ENCODE data around the gene FZD4. TPM values are rescaled to one million over a fixed set of nuclear protein-coding genes. Genes with fewer than 3 reads are reported as not detected.
"Not testable (repeated sequence)": the region's sequence is repeated elsewhere in the genome, so short reads cannot be mapped to it uniquely, and the experiment has no call there.

Gene FZD4
- total and polyA plus RNA-seq, 9 donors: 14.0 to 53.5 (median 23.3) TPM

DNA sequence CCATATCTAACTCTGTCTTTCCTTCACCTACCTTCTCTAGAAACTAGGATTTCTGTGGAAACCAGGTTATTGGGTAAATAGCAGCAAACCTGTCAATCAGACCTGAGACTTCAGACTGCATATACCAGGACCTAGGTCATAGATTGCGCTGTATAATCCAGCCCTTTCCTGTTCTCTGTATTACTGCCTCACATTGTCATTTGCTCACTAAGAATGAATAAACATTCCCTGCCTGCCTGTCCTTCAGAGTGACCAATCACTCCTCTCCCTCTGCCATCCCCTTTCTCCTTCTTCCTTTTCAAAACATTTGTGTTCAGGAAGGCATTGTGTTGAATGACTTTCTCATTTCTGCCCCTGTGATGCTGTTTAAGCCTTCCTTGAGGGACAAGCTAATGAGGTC lies 14.1 kb upstream of the FZD4 start:
- no peaks in the 10 kb centered on the region for H3K9me3 ChIP-seq
- no peaks in the 10 kb centered on the region for H3K4me1 ChIP-seq (ENCODE audit: insufficient read depth)
- intact Hi-C loops (cut with DNase I): no loop called here
- no peak for DNase-seq
- H3K27me3 ChIP-seq: no peaks in the 10 kb centered on the region
- no peak overlapping the region for H3K27ac ChIP-seq
- no peak overlapping the region for H3K4me3 ChIP-seq
- TF ChIP-seq EP300 (IDR thresholded peaks at IDR 0.05): no peak
- TF ChIP-seq, protein P1, sequence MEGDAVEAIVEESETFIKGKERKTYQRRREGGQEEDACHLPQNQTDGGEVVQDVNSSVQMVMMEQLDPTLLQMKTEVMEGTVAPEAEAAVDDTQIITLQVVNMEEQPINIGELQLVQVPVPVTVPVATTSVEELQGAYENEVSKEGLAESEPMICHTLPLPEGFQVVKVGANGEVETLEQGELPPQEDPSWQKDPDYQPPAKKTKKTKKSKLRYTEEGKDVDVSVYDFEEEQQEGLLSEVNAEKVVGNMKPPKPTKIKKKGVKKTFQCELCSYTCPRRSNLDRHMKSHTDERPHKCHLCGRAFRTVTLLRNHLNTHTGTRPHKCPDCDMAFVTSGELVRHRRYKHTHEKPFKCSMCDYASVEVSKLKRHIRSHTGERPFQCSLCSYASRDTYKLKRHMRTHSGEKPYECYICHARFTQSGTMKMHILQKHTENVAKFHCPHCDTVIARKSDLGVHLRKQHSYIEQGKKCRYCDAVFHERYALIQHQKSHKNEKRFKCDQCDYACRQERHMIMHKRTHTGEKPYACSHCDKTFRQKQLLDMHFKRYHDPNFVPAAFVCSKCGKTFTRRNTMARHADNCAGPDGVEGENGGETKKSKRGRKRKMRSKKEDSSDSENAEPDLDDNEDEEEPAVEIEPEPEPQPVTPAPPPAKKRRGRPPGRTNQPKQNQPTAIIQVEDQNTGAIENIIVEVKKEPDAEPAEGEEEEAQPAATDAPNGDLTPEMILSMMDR (IDR thresholded peaks at IDR 0.05): no peak
- no peak for TF ChIP-seq POLR2A (IDR thresholded peaks at IDR 0.05)
- 93 to 97% (median 95%) methylated on average over 1 of the region's 1 CpG for WGBS, 3 donors
- H3K36me3 ChIP-seq: no peaks in the 10 kb centered on the region

- H3K36me3 ChIP-seq; H3K4me1 ChIP-seq (ENCODE audit: insufficient read depth); intact Hi-C loops (cut with DNase I); H3K27me3 ChIP-seq; H3K9me3 ChIP-seq; H3K27ac ChIP-seq; H3K4me3 ChIP-seq; DNase-seq: not testable (repeated sequence)
- 92 to 96% (median 94%) methylated on average over 7 of the region's 7 CpGs for WGBS, 3 donors
Measured at GRCh38 chr11:86967601-86968000, 12.4 kb upstream of the FZD4 start.

- Histone ChIP-seq H3K4me1 (ENCODE audit: insufficient read depth) (peaks cover 2% of the 10 kb centered on the region), H3K9me3 (no peaks in the 10 kb centered on the region), H3K27me3 (no peaks in the 10 kb centered on the region), H3K36me3 (no peaks in the 10 kb centered on the region), H3K27ac (no peak overlapping the region), H3K4me3 (no peak overlapping the region)
- TF ChIP-seq EP300 (IDR thresholded peaks at IDR 0.05) (no peak), POLR2A (IDR thresholded peaks at IDR 0.05) (no peak)
- TF ChIP-seq, protein P1 (IDR thresholded peaks at IDR 0.05): no peak
- 75 to 87% (median 80%) methylated on average over 4 of the region's 4 CpGs for WGBS, 3 donors
- intact Hi-C loops (cut with DNase I): loop anchor here in 1 of 4 donors (10.0 kb wide), 1 partner anchor 77 kb away; the partner anchor contains the start of gene TMEM135
- no peak for DNase-seq
Measured at GRCh38 chr11:86957976-86958646, 2.9 kb upstream of the FZD4 start.

GRCh38 chr11:86956905-86957195 lies 1.7 kb upstream of the FZD4 start:
- H3K4me3 ChIP-seq: no peak overlapping the region

GRCh38 chr11:86955111-86955360 lies 159 bp downstream of the FZD4 start:
- TF ChIP-seq EP300 (IDR thresholded peaks at IDR 0.05): no peak
- TF ChIP-seq, protein P1 (IDR thresholded peaks at IDR 0.05): no peak
- TF ChIP-seq POLR2A (IDR thresholded peaks at IDR 0.05): no peak
- WGBS, 3 donors: 0 to 1% methylated on average over 32 of the region's 32 CpGs; no CpG with 5 or more reads in 1 of the 3 donors
- DNase-seq: no peak
- Histone ChIP-seq H3K27ac (peak overlapping the region; percentile 44 to 91), H3K9me3 (no peaks in the 10 kb centered on the region), H3K4me3 (peak overlapping the region; percentile 99), H3K36me3 (no peaks in the 10 kb centered on the region), H3K27me3 (no peaks in the 10 kb centered on the region), H3K4me1 (ENCODE audit: insufficient read depth) (peaks cover 11% of the 10 kb centered on the region)
- intact Hi-C loops (cut with DNase I): loop anchor here in 1 of 4 donors (10.0 kb wide), 1 partner anchor 80 kb away; the partner anchor contains the start of gene TMEM135

More at GRCh38 chr11:86956905-86957195, 1.7 kb upstream of the FZD4 start:
- H3K4me1 ChIP-seq (ENCODE audit: insufficient read depth): peaks cover 4% of the 10 kb centered on the region
- intact Hi-C loops (cut with DNase I): loop anchor here in 1 of 4 donors (10.0 kb wide), 1 partner anchor 78 kb away; the partner anchor contains the start of gene TMEM135
- no peaks in the 10 kb centered on the region for H3K27me3 ChIP-seq
- no peaks in the 10 kb centered on the region for H3K36me3 ChIP-seq
- TF ChIP-seq, protein P1 (IDR thresholded peaks at IDR 0.05): no peak
- TF ChIP-seq EP300 (IDR thresholded peaks at IDR 0.05) (no peak), POLR2A (IDR thresholded peaks at IDR 0.05) (no peak)
- H3K27ac ChIP-seq: no peak overlapping the region
- H3K9me3 ChIP-seq: no peaks in the 10 kb centered on the region
- DNase-seq: no peak
- WGBS, 3 donors: 44 to 53% (median 51%) methylated on average over 2 of the region's 2 CpGs

Measured in ovary (tissue), 9 donors.